CD4-positive, alpha-beta T cell (primary cell): ENCODE data around the gene HDAC4. TPM values are rescaled to one million over a fixed set of nuclear protein-coding genes. Genes with fewer than 3 reads are reported as not detected.
A peak's percentile ranks its signal among the peaks of the same experiment; 100 is the strongest.

Experiments
- ATAC-seq: fragments of 200-7000 bp; cut with Tn5 transposase; one replicate; pipeline ENCODE4 v1.10.0; 2022; ENCODE audit warnings: mild to moderate bottlenecking; ENCODE audit not compliant: poor library complexity
- CTCF ChIA-PET: fragments of 350-600 bp; sonication (Branson Sonifier 250); formaldehyde crosslinking; loops from one replicate; lab custom pipeline; 2021; ENCODE audit warnings: antibody characterized with exemption, inconsistent platforms; lab: Charles Lee
- POLR2A ChIA-PET: fragments of 350-600 bp; sonication (Branson Sonifier 250); formaldehyde crosslinking; loops from one replicate; lab custom pipeline; 2021; ENCODE audit warnings: antibody characterized with exemption, inconsistent platforms; lab: Charles Lee
- DNase-seq, 14 experiments: peaks; one replicate each; pipeline ENCODE4 v3.0.0-alpha.2; 2013 to 2020; ENCODE audit warnings: mixed read lengths in 2 of 14
- H3K27ac ChIP-seq, 2 donors: one replicate each; pipeline versions ENCODE4 v1.5.1 to v1.7.0; 2013; ENCODE audit warnings: low read length in 2 of 2, low read depth in 1 of 2, mild to moderate bottlenecking in 1 of 2
- H3K27me3 ChIP-seq, 2 experiments: 1 replicate in 1 of 2; 2 replicates in 1 of 2; pipeline versions ENCODE4 v1.6.1 to v1.7.0; 2013; ENCODE audit warnings: low read length in 2 of 2, control low read depth in 1 of 2, mild to moderate bottlenecking in 1 of 2, moderate library complexity in 1 of 2; ENCODE audit not compliant: insufficient read depth in 2 of 2, control insufficient read depth in 1 of 2
- H3K36me3 ChIP-seq: one replicate; pipeline ENCODE4 v1.6.1; 2013; ENCODE audit warnings: low read length, control low read depth; ENCODE audit not compliant: insufficient read depth
- H3K4me1 ChIP-seq: one replicate; pipeline ENCODE4 v1.6.1; 2013; ENCODE audit warnings: low read length, control low read depth; ENCODE audit not compliant: insufficient read depth
- H3K4me3 ChIP-seq: one replicate; pipeline ENCODE4 v1.5.1; 2013; ENCODE audit warnings: mild to moderate bottlenecking, low read length, moderate library complexity
- H3K9me3 ChIP-seq, 2 experiments: 1 replicate in 1 of 2; 2 replicates in 1 of 2; pipeline versions ENCODE4 v1.6.1 to v1.7.0; 2013; ENCODE audit warnings: low read length in 2 of 2, mild to moderate bottlenecking in 2 of 2, control low read depth in 1 of 2, moderate library complexity in 1 of 2; ENCODE audit not compliant: control insufficient read depth in 1 of 2, insufficient read depth in 1 of 2
- H3K27ac Mint-ChIP-seq: one replicate; pipeline ENCODE4 v1.8.0; 2020; ENCODE audit warnings: mixed read lengths
- H3K27me3 Mint-ChIP-seq: one replicate; pipeline ENCODE4 v1.8.0; 2021; ENCODE audit warnings: mixed read lengths
- H3K36me3 Mint-ChIP-seq: one replicate; pipeline ENCODE4 v1.8.0; 2021; ENCODE audit warnings: low read depth, mixed read lengths
- H3K4me1 Mint-ChIP-seq: one replicate; pipeline ENCODE4 v1.8.0; 2021; ENCODE audit warnings: low read depth, mixed read lengths
- H3K4me3 Mint-ChIP-seq: one replicate; pipeline ENCODE4 v1.8.0; 2020; ENCODE audit warnings: mild to moderate bottlenecking, mixed read lengths
- H3K9me3 Mint-ChIP-seq: one replicate; pipeline ENCODE4 v1.8.0; 2020; ENCODE audit warnings: mixed read lengths
- intact Hi-C, 2 experiments: fragments of 100-400 bp; cut with DNase I in 1 of 2; cut with micrococcal nuclease in 1 of 2; formaldehyde crosslinking; loops; one replicate each; pipeline versions ENCODE4 v1.15.1 to v1.9.0; 2023 to 2025; cut with DNase I, micrococcal nuclease
- total RNA-seq, 174 experiments: library from RNA in 2 of 174; stranded (reverse) in 2 of 174; gene quantifications; one replicate each; pipeline ENCODE4 v1.2.3 and lab custom pipeline; 2021 to 2026
- TF ChIP-seq, protein P1 (sequence below): fragments of 200-600 bp; IDR thresholded peaks from one replicate; pipeline ENCODE4 v1.8.0; 2022; ENCODE audit warnings: antibody characterized with exemption, mild to moderate bottlenecking

Gene HDAC4
- total RNA-seq, 2 experiments from 2014 or later: 45.3 to 49.2 TPM

DNA sequence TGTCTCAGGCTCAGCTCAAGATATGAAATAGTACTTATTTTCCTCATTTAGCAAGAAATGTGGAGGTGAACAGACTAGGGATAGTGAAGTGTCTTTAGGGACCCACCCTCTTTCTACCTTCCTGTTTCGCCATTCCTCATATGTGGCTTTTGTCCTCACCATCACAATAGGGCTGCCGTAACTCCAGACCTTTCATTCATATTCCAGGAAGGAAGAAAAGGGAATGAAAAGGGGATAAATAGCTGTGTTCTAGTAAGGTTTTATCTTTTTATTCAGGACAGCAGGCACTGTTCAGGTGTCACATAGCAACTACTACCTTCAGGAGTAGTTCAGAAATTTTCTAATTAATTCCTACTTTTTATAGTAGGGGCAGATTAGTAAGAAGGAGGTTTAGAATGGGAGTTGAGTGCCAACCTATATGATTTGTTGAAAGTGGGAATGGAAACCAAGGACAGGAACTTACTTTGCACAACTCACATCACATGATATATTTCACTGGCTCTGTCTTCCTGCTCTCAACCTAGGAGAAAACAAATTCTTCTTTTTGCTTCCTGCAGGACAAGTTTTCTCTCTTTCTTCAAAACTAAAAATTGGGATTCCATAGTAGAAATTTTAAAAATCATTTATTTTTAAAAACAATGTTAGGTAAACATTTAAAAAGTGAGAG is 36.0 kb upstream of the HDAC4 start:
- Mint-ChIP-seq H3K4me3 (no peak overlapping the region), H3K27me3 (peaks cover 18% of the 10 kb centered on the region), H3K4me1 (peaks cover 16% of the 10 kb centered on the region), H3K27ac (no peak overlapping the region), H3K36me3 (no peaks in the 10 kb centered on the region), H3K9me3 (peaks cover 3% of the 10 kb centered on the region)
- ChIA-PET POLR2A (no interaction called here), CTCF (no interaction called here)
- Histone ChIP-seq H3K9me3 (peaks cover 0 to 3% of the 10 kb centered on the region in 2 experiments), H3K27ac (no peak overlapping the region), H3K4me3 (no peak overlapping the region), H3K4me1 (peaks cover 12% of the 10 kb centered on the region), H3K36me3 (no peaks in the 10 kb centered on the region), H3K27me3 (peaks cover 14 to 15% of the 10 kb centered on the region in 2 experiments)
- no peak for ATAC-seq
- DNase-seq: no peak
- TF ChIP-seq, protein P1, sequence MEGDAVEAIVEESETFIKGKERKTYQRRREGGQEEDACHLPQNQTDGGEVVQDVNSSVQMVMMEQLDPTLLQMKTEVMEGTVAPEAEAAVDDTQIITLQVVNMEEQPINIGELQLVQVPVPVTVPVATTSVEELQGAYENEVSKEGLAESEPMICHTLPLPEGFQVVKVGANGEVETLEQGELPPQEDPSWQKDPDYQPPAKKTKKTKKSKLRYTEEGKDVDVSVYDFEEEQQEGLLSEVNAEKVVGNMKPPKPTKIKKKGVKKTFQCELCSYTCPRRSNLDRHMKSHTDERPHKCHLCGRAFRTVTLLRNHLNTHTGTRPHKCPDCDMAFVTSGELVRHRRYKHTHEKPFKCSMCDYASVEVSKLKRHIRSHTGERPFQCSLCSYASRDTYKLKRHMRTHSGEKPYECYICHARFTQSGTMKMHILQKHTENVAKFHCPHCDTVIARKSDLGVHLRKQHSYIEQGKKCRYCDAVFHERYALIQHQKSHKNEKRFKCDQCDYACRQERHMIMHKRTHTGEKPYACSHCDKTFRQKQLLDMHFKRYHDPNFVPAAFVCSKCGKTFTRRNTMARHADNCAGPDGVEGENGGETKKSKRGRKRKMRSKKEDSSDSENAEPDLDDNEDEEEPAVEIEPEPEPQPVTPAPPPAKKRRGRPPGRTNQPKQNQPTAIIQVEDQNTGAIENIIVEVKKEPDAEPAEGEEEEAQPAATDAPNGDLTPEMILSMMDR: no peak
- intact Hi-C loops: no loop called here

DNA sequence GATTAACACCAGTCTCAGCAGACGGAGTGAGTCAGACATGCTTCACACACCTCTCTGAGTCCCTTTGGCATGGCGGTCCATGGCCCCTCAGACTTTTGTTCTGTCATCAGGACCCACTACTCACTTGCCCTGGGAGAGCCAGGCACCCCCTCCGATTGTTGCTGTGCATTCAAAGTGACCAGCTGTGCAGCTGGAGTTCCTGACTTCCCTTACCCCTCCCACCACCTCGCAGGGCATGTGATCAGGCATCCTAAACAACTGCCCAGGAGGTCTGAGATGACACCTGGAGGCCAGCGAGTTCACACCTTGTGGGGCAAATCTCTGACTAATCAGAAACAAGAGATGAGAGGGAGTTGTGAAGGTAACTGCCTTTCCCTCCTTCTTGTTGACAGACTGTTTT is 35.3 kb upstream of the HDAC4 start:
- Histone ChIP-seq H3K27ac (no peak overlapping the region), H3K27me3 (peaks cover 7 to 12% of the 10 kb centered on the region in 2 experiments), H3K4me3 (no peak overlapping the region), H3K9me3 (peaks cover 0 to 3% of the 10 kb centered on the region in 2 experiments), H3K4me1 (peaks cover 5% of the 10 kb centered on the region), H3K36me3 (no peaks in the 10 kb centered on the region)
- Mint-ChIP-seq H3K27me3 (peaks cover 10% of the 10 kb centered on the region), H3K4me3 (no peak overlapping the region), H3K4me1 (peaks cover 8% of the 10 kb centered on the region), H3K27ac (no peak overlapping the region), H3K9me3 (peaks cover 3% of the 10 kb centered on the region), H3K36me3 (no peaks in the 10 kb centered on the region)
- ATAC-seq (no peak), DNase-seq (no peak)
- intact Hi-C loops: no loop called here
- POLR2A ChIA-PET: no interaction called here
- CTCF ChIA-PET: no interaction called here
- TF ChIP-seq, protein P1: no peak

DNA sequence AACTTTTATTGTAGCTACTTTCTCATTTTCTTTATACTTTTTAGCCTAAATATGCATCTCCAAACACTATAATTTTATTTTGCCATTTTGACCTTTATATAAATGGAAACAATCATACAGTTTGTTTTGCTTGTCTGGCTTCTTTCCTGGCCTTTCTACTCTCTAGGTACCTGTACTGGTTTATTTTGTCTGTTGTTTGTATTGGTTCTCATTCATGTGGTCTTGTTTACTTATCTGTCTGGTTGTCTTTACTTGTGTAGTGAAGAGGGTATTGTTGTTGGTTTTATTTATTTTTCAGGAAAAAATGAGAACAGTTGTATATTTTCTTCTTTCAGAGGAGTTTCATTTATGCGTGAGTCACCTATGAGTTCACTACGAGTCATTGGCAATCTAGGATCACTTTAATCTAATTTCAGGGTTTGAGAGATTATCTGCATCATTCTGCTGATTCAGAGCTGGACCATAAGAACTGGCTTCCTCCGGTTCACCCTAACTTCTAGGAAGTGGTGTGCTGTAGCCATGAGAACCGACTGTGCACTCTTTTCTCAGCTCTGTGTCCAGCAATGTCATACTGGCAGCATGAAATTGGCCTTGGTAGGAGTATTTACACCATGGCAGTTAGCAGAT is 33.1 kb upstream of the HDAC4 start:
- H3K27ac ChIP-seq: no peak overlapping the region
- no peak overlapping the region for H3K4me3 ChIP-seq
- H3K27me3 ChIP-seq: peaks cover 0 to 2% of the 10 kb centered on the region in 2 experiments
- H3K36me3 ChIP-seq: no peaks in the 10 kb centered on the region
- CTCF ChIA-PET: no interaction called here
- H3K9me3 ChIP-seq: no peaks in the 10 kb centered on the region
- H3K36me3 Mint-ChIP-seq: no peaks in the 10 kb centered on the region
- H3K4me1 Mint-ChIP-seq: no peaks in the 10 kb centered on the region
- H3K9me3 Mint-ChIP-seq: peaks cover 3% of the 10 kb centered on the region
- TF ChIP-seq, protein P1: no peak
- H3K4me1 ChIP-seq: no peaks in the 10 kb centered on the region
- ATAC-seq: no peak
- H3K27ac Mint-ChIP-seq: no peak overlapping the region
- H3K4me3 Mint-ChIP-seq: no peak overlapping the region
- intact Hi-C loops: no loop called here
- H3K27me3 Mint-ChIP-seq: no peaks in the 10 kb centered on the region
- DNase-seq: peak in 1 of 14 experiments; percentile 35
- POLR2A ChIA-PET: no interaction called here
